ENCODE results near the gene COL8A2.

COL8A2 gene

GRCh38 chr1:36157115-36157903 is 32.3 kb upstream of the COL8A2 start:
- Histone ChIP-seq H3K9me2 (replicated peaks; ENCODE audit: insufficient read depth, low read length) (no peaks in the 10 kb centered on the region), H3K27me3 (ENCODE audit: low read length) (no peaks in the 10 kb centered on the region), H2AFZ (ENCODE audit: low read depth, low read length, severe bottlenecking) (no peak overlapping the region), H3K79me2 (ENCODE audit: insufficient read depth, low read length) (peaks cover 57% of the 10 kb centered on the region), H3K27ac (ENCODE audit: low read depth, low read length) (peak overlapping the region; percentile 57), H3K4me2 (ENCODE audit: low read depth, low read length, poor library complexity, severe bottlenecking) (peak overlapping the region; percentile 77), H3K9ac (ENCODE audit: low read length) (peak overlapping the region; percentile 91), H3K9me3 (ENCODE audit: insufficient read depth, low read length) (no peaks in the 10 kb centered on the region), H3K36me3 (ENCODE audit: low read length) (no peaks in the 10 kb centered on the region), H3K4me3 (ENCODE audit: insufficient read depth, low read length, poor library complexity, severe bottlenecking) (peak overlapping the region; percentile 92), H4K20me1 (ENCODE audit: low read depth, low read length) (no peaks in the 10 kb centered on the region), H3F3A (ENCODE audit: insufficient read depth) (peaks cover 4% of the 10 kb centered on the region; the same call in 1 of the 2 replicates)
- TF ChIP-seq EZH2phosphoT487 (conservative IDR thresholded peaks at IDR 0.05; ENCODE audit: low read length) (no peak), CTCF (IDR thresholded peaks at IDR 0.05; ENCODE audit: insufficient read depth, low read length, poor library complexity, severe bottlenecking) (no peak)

- H4K20me1 ChIP-seq (ENCODE audit: low read depth, low read length), result no peaks in the 10 kb centered on the region
- H3K36me3 ChIP-seq (ENCODE audit: low read length), result no peaks in the 10 kb centered on the region
- H2AFZ ChIP-seq (ENCODE audit: low read depth, low read length, severe bottlenecking), result peak overlapping the region; percentile 89
- H3K27ac ChIP-seq (ENCODE audit: low read depth, low read length), result peak overlapping the region; percentile 57
- peak overlapping the region; percentile 92 for H3K4me3 ChIP-seq (ENCODE audit: insufficient read depth, low read length, poor library complexity, severe bottlenecking)
- no peaks in the 10 kb centered on the region for H3K9me2 ChIP-seq (replicated peaks; ENCODE audit: insufficient read depth, low read length)
- peak overlapping the region; percentile 91 for H3K9ac ChIP-seq (ENCODE audit: low read length)
- H3K4me2 ChIP-seq (ENCODE audit: low read depth, low read length, poor library complexity, severe bottlenecking), result peak overlapping the region; percentile 77
- no peaks in the 10 kb centered on the region for H3K27me3 ChIP-seq (ENCODE audit: low read length)
- no peaks in the 10 kb centered on the region for H3K9me3 ChIP-seq (ENCODE audit: insufficient read depth, low read length)
- H3F3A ChIP-seq (ENCODE audit: insufficient read depth), result peaks cover 4% of the 10 kb centered on the region; the same call in 1 of the 2 replicates
- TF ChIP-seq CTCF (IDR thresholded peaks at IDR 0.05; ENCODE audit: insufficient read depth, low read length, poor library complexity, severe bottlenecking) (no peak), EZH2phosphoT487 (conservative IDR thresholded peaks at IDR 0.05; ENCODE audit: low read length) (no peak)
- peaks cover 50% of the 10 kb centered on the region for H3K79me2 ChIP-seq (ENCODE audit: insufficient read depth, low read length)
Observed at GRCh38 chr1:36156329-36157114, 31.5 kb upstream of the COL8A2 start.

- Histone ChIP-seq H3K27me3 (ENCODE audit: low read length) (no peaks in the 10 kb centered on the region), H4K20me1 (ENCODE audit: low read depth, low read length) (no peaks in the 10 kb centered on the region), H2AFZ (ENCODE audit: low read depth, low read length, severe bottlenecking) (peak within 1 kb of the TSS; percentile 98), H3K36me3 (ENCODE audit: low read length) (no peaks in the 10 kb centered on the region), H3K9me2 (replicated peaks; ENCODE audit: insufficient read depth, low read length) (no peaks in the 10 kb centered on the region), H3K4me3 (ENCODE audit: insufficient read depth, low read length, poor library complexity, severe bottlenecking) (peak within 1 kb of the TSS; percentile 92), H3K4me2 (ENCODE audit: low read depth, low read length, poor library complexity, severe bottlenecking) (peak within 1 kb of the TSS; percentile 77), H3K27ac (ENCODE audit: low read depth, low read length) (peak within 1 kb of the TSS; percentile 57), H3K9ac (ENCODE audit: low read length) (peak within 1 kb of the TSS; percentile 91), H3F3A (ENCODE audit: insufficient read depth) (0 out of 2 replicates have a peak, but pooled peaks cover 4% of the 10 kb centered on the region), H3K9me3 (ENCODE audit: insufficient read depth, low read length) (no peaks in the 10 kb centered on the region), H3K79me2 (ENCODE audit: insufficient read depth, low read length) (peaks cover 41% of the 10 kb centered on the region)
- TF ChIP-seq CTCF (IDR thresholded peaks at IDR 0.05; ENCODE audit: insufficient read depth, low read length, poor library complexity, severe bottlenecking), result no peak
- no peak for TF ChIP-seq EZH2phosphoT487 (conservative IDR thresholded peaks at IDR 0.05; ENCODE audit: low read length)
Observed at GRCh38 chr1:36155408-36156328, 30.6 kb upstream of the COL8A2 start, which contains the start of gene MAP7D1. Gene MAP7D1, plus strand, starts transcription at chr1:36156160. Its CDS starts 258 bp downstream, at chr1:36156418.
